HepG2 (cell line): Measurements from ENCODE around the gene TBCEL. TPM values are rescaled to one million over a fixed set of nuclear protein-coding genes. Genes with fewer than 3 reads are reported as not detected.

Experiments used
- ATAC-seq: fragments of 200-7000 bp; cut with Tn5 transposase; 3 replicates; pipeline ENCODE4 v1.9.1; 2020; ENCODE audit warnings: mild to moderate bottlenecking, moderate library complexity
- BruUV-seq: library from RNA; stranded (reverse); fragments of 400-500 nt; replicated peaks from 2 replicates; lab custom pipeline; 2021; lab: Mats Ljungman, UMichigan
- CTCF ChIA-PET: fragments of 300-600 bp; formaldehyde crosslinking; extraction: SDS; loops from one replicate; lab custom pipeline; 2021; ENCODE audit warnings: low total read pairs, inconsistent platforms, low intra/inter-chr PET ratio; lab: Yijun Ruan, JAX
- POLR2A ChIA-PET: fragments of 350-600 bp; sonication (Branson Sonifier 250); formaldehyde crosslinking; loops from one replicate; lab custom pipeline; 2020; ENCODE audit warnings: antibody characterized with exemption, inconsistent platforms; lab: Yijun Ruan, JAX
- DNase-seq: peaks from one replicate; pipeline ENCODE4 v3.0.0-alpha.2; 2015; ENCODE audit warnings: low spot score
- FAIRE-seq: peaks from 3 replicates; lab custom pipeline; 2011; peaks lifted over from hg19 to GRCh38; lab: Jason Lieb, UNC
- H2AFZ ChIP-seq: one replicate; pipeline ENCODE4 v1.6.1; 2011; ENCODE audit warnings: low read length, inconsistent platforms
- H3K27ac ChIP-seq: fragments of 300-600 bp; 3 replicates; pipeline ENCODE4 v1.8.0; 2011; ENCODE audit warnings: mixed run types, mild to moderate bottlenecking, mixed read lengths, low read length, inconsistent platforms; ENCODE audit not compliant: insufficient read depth; ENCODE audit errors: extremely low read length
- H3K27me3 ChIP-seq, 2 experiments: fragments of 200-600 bp in 1 of 2; 2 replicates in 1 of 2; 3 replicates in 1 of 2; pipeline versions ENCODE4 v1.6.0 to v1.8.0; 2011; ENCODE audit warnings: low read length in 2 of 2, mild to moderate bottlenecking in 2 of 2, moderate library complexity in 2 of 2, inconsistent platforms in 1 of 2; ENCODE audit not compliant: insufficient read depth in 2 of 2, control insufficient read depth in 1 of 2
- H3K36me3 ChIP-seq, 2 experiments: fragments of 200-600 bp in 1 of 2; replicated peaks in 1 of 2; 2 replicates in 1 of 2; 3 replicates in 1 of 2; pipeline versions ENCODE4 v1.5.1 to v1.8.0; 2011; ENCODE audit warnings: low read length in 2 of 2, inconsistent platforms in 1 of 2; ENCODE audit not compliant: insufficient read depth in 2 of 2, control insufficient read depth in 1 of 2
- H3K4me1 ChIP-seq: 2 replicates; pipeline ENCODE4 v1.5.1; 2012; ENCODE audit warnings: low read length, inconsistent platforms; ENCODE audit not compliant: insufficient read depth
- H3K4me2 ChIP-seq: 2 replicates; pipeline ENCODE4 v1.6.0; 2011; ENCODE audit warnings: low read depth, low read length, inconsistent platforms
- H3K4me3 ChIP-seq, 3 experiments: fragments of 200-600 bp in 1 of 3; sonication (generic), shearing (Covaris generic) in 1 of 3; replicated peaks in 1 of 3; 2 replicates each; pipeline ENCODE4 v1.5.1; 2011 to 2016; ENCODE audit warnings: low read length in 3 of 3, inconsistent platforms in 2 of 3, low read depth in 2 of 3, mild to moderate bottlenecking in 2 of 3, control low read depth in 1 of 3, mixed read lengths in 1 of 3; ENCODE audit not compliant: insufficient read depth in 1 of 3
- H3K79me2 ChIP-seq: one replicate; pipeline ENCODE4 v1.6.1; 2011; ENCODE audit warnings: low read length, inconsistent platforms; ENCODE audit not compliant: insufficient read depth
- H3K9ac ChIP-seq: 2 replicates; pipeline ENCODE4 v1.6.0; 2011; ENCODE audit warnings: mild to moderate bottlenecking, low read depth, low read length, inconsistent platforms; ENCODE audit not compliant: insufficient read depth
- H3K9me3 ChIP-seq: 2 replicates; pipeline ENCODE4 v1.5.1; 2012; ENCODE audit warnings: mild to moderate bottlenecking, low read length
- H4K20me1 ChIP-seq: 2 replicates; pipeline ENCODE4 v1.6.0; 2011; ENCODE audit warnings: inconsistent platforms, mild to moderate bottlenecking, low read length, moderate library complexity; ENCODE audit not compliant: insufficient read depth
- EEA1 ChIP-seq: sonication (generic); formaldehyde crosslinking; IDR thresholded peaks from 2 replicates; pipeline ENCODE4 v1.5.1; 2020; ENCODE audit warnings: mild to moderate bottlenecking, missing genetic modification reagents, borderline replicate concordance
- MAFK ChIP-seq, 2 experiments: IDR thresholded peaks in 1 of 2; conservative IDR thresholded peaks in 1 of 2; 2 replicates each; pipeline ENCODE4 v1.6.1; 2011; ENCODE audit warnings: improper control_type of control experiment in 2 of 2, low read length in 2 of 2
- MED8 ChIP-seq: sonication (generic); formaldehyde crosslinking; IDR thresholded peaks from 2 replicates; pipeline ENCODE4 v1.8.1; 2023; ENCODE audit warnings: mild to moderate bottlenecking, missing genetic modification reagents; ENCODE audit not compliant: insufficient replicate concordance
- WGBS: methylation state at CpG from one replicate; pipeline ENCODE4 v1.1.6; 2017; ENCODE audit warnings: low lambda C conversion rate; 5-methylcytosine and 5-hydroxymethylcytosine counted together
- in situ Hi-C: cut with HindIII; loops from 2 replicates; pipeline ENCODE4 v1.10.0; 2017; ENCODE audit warnings: low pct_unique_long_range_greater_than_20kb; ENCODE audit not compliant: extremely low pct_ligation_motif_present
- intact Hi-C: fragments of 100-400 bp; cut with micrococcal nuclease; formaldehyde crosslinking; loops from one replicate; pipeline ENCODE4 v1.10.0; 2022; ENCODE audit not compliant: unreplicated experiment
- polyA plus RNA-seq, 8 experiments: library from polyadenylated mRNA; depleted of rRNA in 3 of 8; stranded (reverse) in 7 of 8; unstranded in 1 of 8; fragments of >200 nt; fragmentation: Illumina TruSeq in 4 of 8; extraction: Trizol in 4 of 8; gene quantifications; 2 replicates each; pipeline versions ENCODE4 v1.2.1 to v1.2.3, GENCODE V29; 2011 to 2016; ENCODE audit warnings: low read depth in 4 of 8, missing spikeins in 1 of 8, mixed read lengths in 1 of 8; ENCODE audit not compliant: insufficient read depth in 1 of 8
- total RNA-seq, 5 experiments: library from RNA; depleted of rRNA; stranded (reverse); fragments of >200 nt; fragmentation: Illumina TruSeq; extraction: Trizol; gene quantifications; 2 replicates each; pipeline ENCODE4 v1.2.3, GENCODE V29; 2016; ENCODE audit warnings: low read depth in 1 of 5

TBCEL gene
- total and polyA plus RNA-seq, 2 of the 13 experiments (the other 11 are each of a cell fraction or from before 2014, with no cell fraction given), result 6.1 to 12.5 TPM

- FAIRE-seq, result no peak
- CTCF ChIA-PET, result no interaction called here
- no peaks in the 10 kb centered on the region for H3K9me3 ChIP-seq
- POLR2A ChIA-PET, result no interaction called here
- no peak for DNase-seq
- in situ Hi-C loops, result no loop called here
- H3K36me3 ChIP-seq, result no peaks in the 10 kb centered on the region
- no peaks in the 10 kb centered on the region for H3K79me2 ChIP-seq
- ATAC-seq, result no peak
- no peak overlapping the region for H3K4me2 ChIP-seq
- no peak overlapping the region for H2AFZ ChIP-seq
- no peaks in the 10 kb centered on the region for H3K27me3 ChIP-seq
- 0% methylated on average over 1 of the region's 1 CpG for WGBS
- no peaks in the 10 kb centered on the region for H4K20me1 ChIP-seq
- H3K27ac ChIP-seq, result no peak overlapping the region
- H3K4me3 ChIP-seq, result no peak overlapping the region
- BruUV-seq, result no TSS peak
- intact Hi-C loops, result no loop called here
- H3K9ac ChIP-seq, result no peak overlapping the region
- no peak for TF ChIP-seq MED8 (CRISPR knock-in tag)
- TF ChIP-seq, all 625 proteins: peak for 0
- peaks cover 7% of the 10 kb centered on the region for H3K4me1 ChIP-seq
These were observed 71.7 kb downstream of the TBCEL start for GRCh38 chr11:121095561-121095960.

GRCh38 chr11:121099364-121099763 lies 75.5 kb downstream of the TBCEL start:
- H3K4me3 ChIP-seq, result no peak overlapping the region
- H3K4me2 ChIP-seq, result no peak overlapping the region
- H3K9me3 ChIP-seq, result no peaks in the 10 kb centered on the region
- no peaks in the 10 kb centered on the region for H3K27me3 ChIP-seq
- no peak for DNase-seq
- H4K20me1 ChIP-seq, result no peaks in the 10 kb centered on the region
- H2AFZ ChIP-seq, result no peak overlapping the region
- POLR2A ChIA-PET, result no interaction called here
- no peaks in the 10 kb centered on the region for H3K4me1 ChIP-seq
- BruUV-seq, result no TSS peak
- FAIRE-seq, result no peak
- no peak for ATAC-seq
- H3K9ac ChIP-seq, result no peak overlapping the region
- no peak for TF ChIP-seq EEA1 (CRISPR knock-in tag)
- peak in 1 of 2 experiments; percentile 42; a peak in 3 of 4 replicates for TF ChIP-seq MAFK (conservative IDR thresholded peaks at IDR 0.05 in 1 of 2, IDR thresholded peaks at IDR 0.05 in 1 of 2; ENCODE audit: low read length in 2 of 2)
- intact Hi-C loops (no loop called here), in situ Hi-C loops (no loop called here)
- CTCF ChIA-PET, result no interaction called here
- no peaks in the 10 kb centered on the region for H3K79me2 ChIP-seq
- 65% methylated on average over 4 of the region's 4 CpGs for WGBS
- no peaks in the 10 kb centered on the region for H3K36me3 ChIP-seq
- H3K27ac ChIP-seq, result no peak overlapping the region
